Posterior cingulate gyrus (tissue), 11 donors: ENCODE results near the gene MLLT3.
A peak's percentile ranks its signal among the peaks of the same experiment; 100 is the strongest.

Source experiments
- DNase-seq, 10 donors: peaks; one replicate each; pipeline versions ENCODE4 v3.0.0 to v3.0.0-alpha.2; 2020 to 2021; ENCODE audit warnings: mixed read lengths in 3 of 10
- intact Hi-C: fragments of 100-400 bp; cut with DNase I; formaldehyde crosslinking; loops from one replicate; pipeline ENCODE4 v1.15.1; 2023

MLLT3 gene

GRCh38 chr9:20630241-20630943 is 8.1 kb upstream of the MLLT3 start:
- intact Hi-C loops: no loop called here

GRCh38 chr9:20625003-20625349 is 2.7 kb upstream of the MLLT3 start:
- no peak for DNase-seq
- intact Hi-C loops: loop anchor here (10.0 kb wide), 1 partner anchor 180 kb away; no protein-coding TSS in a partner anchor

More at GRCh38 chr9:20630241-20630943, 8.1 kb upstream of the MLLT3 start:
- no peak for DNase-seq

DNA sequence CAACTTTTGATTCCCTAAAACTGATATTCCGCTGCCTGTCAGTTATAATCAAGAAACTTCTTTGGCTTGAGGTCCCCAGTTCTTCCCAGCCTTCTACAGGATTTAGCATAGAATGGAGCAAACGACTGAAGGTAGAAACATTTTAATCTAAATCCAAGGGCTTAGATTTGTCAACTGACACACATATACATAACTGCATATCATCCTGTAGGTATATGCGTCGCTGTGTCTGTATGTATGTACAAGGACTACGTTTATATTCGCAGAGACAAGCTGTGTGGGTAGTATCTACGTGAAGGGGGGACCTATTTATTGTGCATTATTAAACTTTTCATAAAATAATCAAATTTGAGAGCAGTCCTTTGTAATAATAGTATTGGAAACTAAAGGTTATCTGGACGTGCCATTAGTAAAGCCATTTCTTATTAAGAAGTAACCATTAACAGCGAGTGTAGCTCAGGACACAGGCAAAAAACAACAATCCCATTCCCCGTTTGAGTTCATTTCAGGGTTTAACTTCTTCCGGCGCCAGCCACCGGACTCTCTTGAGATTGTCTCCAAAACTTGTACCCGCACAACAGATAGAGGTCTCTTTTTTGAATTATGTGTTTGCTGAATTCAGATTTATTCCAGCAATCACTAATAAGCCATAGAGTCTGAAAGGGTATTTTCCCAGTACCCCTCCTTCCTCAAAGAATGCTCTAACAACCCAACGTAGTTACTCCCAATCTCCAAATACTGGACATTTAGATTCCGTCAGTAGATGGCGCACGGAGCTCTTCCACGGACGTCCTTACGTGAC is 2.1 kb upstream of the MLLT3 start:
- peak in 8 of 10 donors; percentile 29 to 89 (median 56) for DNase-seq
- intact Hi-C loops: loop anchor here (1.0 to 10.0 kb wide), 6 partner anchors 58 to 697 kb away; partner anchors contain the start of gene FOCAD

- intact Hi-C loops: loop anchor here (1.0 to 10.0 kb wide), 6 partner anchors 59 to 696 kb away; partner anchors contain the start of gene FOCAD
- no peak for DNase-seq
These were observed 1.4 kb upstream of the MLLT3 start for GRCh38 chr9:20623748-20624124.

- peak in 6 of 10 donors; percentile 34 to 88 (median 68) for DNase-seq
These were observed 885 bp upstream of the MLLT3 start for GRCh38 chr9:20623021-20623747.

DNA sequence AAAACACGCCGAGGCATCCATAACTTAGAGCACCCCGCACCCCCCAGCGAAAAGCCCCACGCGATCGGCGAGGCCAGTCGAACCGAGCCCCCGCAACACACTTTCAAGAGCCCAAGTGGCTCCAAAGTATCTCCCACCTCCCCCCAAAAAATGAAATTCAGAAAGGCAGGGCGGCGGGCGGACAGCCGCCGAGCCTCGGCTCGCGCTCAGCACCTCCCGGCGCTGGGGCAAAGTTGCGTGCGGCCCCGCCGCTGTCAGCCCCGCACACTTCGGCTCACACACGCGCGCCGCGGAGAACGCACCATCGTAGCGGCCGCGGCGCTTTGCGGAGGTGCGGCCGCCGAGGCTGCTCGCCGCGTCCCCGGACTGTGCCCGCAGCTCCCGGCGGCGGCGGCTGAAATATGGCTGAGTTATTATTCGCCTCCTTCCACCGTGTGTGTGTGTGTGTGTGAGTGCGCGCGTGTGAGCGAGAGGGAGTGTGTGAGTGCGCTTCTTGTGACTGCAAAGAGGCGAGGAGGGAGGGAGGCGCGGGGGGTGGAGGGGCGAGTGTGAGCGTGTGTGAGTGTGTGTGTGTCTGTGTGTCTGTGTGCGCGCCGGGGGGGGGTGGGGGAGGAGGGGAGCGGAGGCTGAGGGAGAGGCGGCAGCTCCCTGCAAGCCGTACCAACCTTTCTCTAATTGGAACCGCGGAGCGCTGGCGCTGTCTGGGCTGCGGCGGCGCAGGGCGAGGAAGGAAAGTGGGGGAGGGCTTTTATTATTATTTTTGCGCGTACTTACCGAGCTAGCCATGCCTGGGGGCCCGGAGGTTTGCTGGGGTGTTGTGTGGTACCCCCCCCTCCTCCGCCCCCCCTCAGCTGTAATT is 599 bp downstream of the MLLT3 start:
- intact Hi-C loops: loop anchor here (5.0 to 10.0 kb wide), 5 partner anchors 61 to 694 kb away; partner anchors contain the start of gene FOCAD
- DNase-seq: peak; percentile 62 to 95 (median 76)

More at GRCh38 chr9:20623021-20623747, 885 bp upstream of the MLLT3 start:
- intact Hi-C loops: loop anchor here (5.0 to 10.0 kb wide), 5 partner anchors 59 to 696 kb away; partner anchors contain the start of gene FOCAD

GRCh38 chr9:20620650-20621470 is 1.4 kb downstream of the MLLT3 start:
- intact Hi-C loops: loop anchor here (5.0 to 10.0 kb wide), 5 partner anchors 61 to 694 kb away; partner anchors contain the start of gene FOCAD
- peak in 7 of 10 donors; percentile 18 to 88 (median 35) for DNase-seq

- intact Hi-C loops: loop anchor here (5.0 to 10.0 kb wide), 5 partner anchors 63 to 692 kb away; partner anchors contain the start of gene FOCAD
- DNase-seq: peak in 1 of 10 donors; percentile 40
These were observed 2.7 kb downstream of the MLLT3 start for GRCh38 chr9:20619487-20620200.

- intact Hi-C loops: no loop called here
- DNase-seq: no peak
These were observed 3.9 kb downstream of the MLLT3 start for GRCh38 chr9:20618361-20618802.

DNA sequence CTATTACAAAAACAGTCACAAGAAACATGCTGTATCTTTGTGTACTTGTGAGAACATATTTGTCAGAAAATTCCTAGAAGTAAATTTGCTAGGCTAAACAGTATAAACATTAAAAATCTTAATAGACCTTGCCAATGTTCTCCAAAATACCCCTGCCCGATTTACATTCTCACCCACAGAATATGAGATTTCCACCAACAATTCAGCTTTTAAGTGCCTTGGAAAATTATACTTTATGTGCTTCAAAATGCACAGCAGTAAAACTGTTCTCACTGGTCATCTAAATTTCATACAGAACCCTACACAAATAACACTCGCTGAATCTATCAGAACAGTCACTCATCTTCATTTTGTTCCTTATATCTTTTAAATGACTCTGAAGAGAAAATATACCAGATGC is 5.5 kb downstream of the MLLT3 start:
- no peak for DNase-seq
- intact Hi-C loops: no loop called here

DNA sequence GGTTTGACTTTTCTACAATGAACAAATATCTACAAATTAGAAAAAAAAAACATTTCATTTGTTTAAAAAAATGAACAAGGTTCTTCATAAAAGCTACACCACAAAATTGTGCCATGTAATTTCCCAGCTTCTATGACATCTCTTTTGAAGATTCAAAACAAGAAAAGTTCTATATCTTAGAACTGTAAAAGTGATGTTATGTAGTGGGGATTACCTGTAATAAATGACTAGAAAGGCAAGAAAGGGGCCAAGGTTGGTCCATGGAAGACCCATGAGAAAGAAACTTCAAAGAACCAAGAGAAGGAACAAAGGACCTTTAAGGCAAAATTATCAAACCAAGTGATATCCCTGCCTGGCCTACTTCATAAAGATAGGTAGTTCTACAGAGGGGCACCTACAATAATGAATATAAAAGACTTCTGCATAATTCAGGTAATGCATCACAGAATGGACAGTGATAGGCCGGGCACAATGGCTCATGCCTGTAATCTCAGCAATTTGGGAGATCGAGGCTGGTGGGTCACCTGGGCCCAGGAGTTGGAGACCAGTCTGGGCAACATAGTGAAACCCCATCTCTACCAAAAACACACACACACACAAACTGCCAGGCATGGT is 7.6 kb downstream of the MLLT3 start:
- intact Hi-C loops: no loop called here
- peak in 1 of 10 donors; percentile 61 for DNase-seq

DNA sequence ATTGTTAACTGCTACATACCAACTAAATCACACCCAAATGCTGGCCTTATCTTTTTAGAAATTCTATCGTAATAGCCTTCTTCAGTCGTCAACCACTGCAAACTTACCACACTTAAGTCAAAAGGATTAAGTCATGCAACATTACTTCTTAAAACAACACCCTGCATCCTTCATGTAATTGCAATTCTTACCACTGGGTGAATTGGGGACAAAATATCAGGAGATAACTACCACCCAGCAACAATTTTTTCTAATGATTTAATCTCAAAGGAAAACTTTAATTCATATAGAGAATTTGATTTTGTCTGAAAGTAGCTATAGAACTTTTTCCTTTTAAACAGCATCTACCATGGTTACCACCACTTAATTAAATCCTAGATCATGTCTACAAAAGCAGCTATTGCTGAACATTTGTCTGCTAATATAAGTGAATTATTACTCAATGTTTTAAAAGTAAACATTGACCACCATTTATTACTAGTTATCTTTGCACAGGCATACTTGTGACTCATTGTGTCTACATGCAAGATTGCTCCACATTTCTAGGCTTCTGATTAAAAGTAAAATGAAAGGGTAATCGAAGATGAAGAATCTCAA is 10.5 kb downstream of the MLLT3 start:
- DNase-seq: no peak
- intact Hi-C loops: no loop called here

GRCh38 chr9:20610591-20610990 is 11.7 kb downstream of the MLLT3 start:
- intact Hi-C loops: no loop called here
- no peak for DNase-seq

GRCh38 chr9:20608582-20608981 is 13.7 kb downstream of the MLLT3 start:
- DNase-seq: no peak
- intact Hi-C loops: no loop called here

- no peak for DNase-seq
- intact Hi-C loops: no loop called here
These were observed 15.6 kb downstream of the MLLT3 start for GRCh38 chr9:20606652-20607051.

DNA sequence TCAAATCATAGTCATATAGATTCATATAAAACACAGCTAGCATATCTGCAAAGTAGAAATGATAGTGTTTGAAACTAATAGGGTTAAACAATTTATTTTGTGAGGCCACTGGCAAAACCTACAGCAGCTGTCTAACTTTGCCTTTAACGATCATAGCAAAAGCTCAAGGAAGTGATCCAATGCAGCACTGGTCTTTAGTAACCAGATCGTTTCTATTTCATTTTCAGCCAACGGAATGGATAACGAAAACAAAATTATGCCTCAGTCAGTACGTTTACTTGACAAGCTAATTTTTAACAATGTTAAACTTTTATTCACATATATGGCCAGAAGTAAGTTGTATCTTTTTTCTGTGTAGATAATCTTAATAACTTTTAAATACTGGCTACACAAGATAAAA is 17.7 kb downstream of the MLLT3 start:
- intact Hi-C loops: no loop called here
- no peak for DNase-seq
